Head of caudate nucleus (tissue), 42 donors: ENCODE results near the gene ARFGAP3.

ENCODE experiments used
- DNase-seq, 42 donors: peaks; one replicate each; pipeline versions ENCODE4 v3.0.0 to v3.0.0-alpha.2; 2020 to 2021; ENCODE audit warnings: mixed read lengths in 7 of 42
- intact Hi-C: fragments of 100-400 bp; cut with DNase I; formaldehyde crosslinking; loops from one replicate; pipeline ENCODE4 v1.15.0; 2022

ARFGAP3 gene

DNA sequence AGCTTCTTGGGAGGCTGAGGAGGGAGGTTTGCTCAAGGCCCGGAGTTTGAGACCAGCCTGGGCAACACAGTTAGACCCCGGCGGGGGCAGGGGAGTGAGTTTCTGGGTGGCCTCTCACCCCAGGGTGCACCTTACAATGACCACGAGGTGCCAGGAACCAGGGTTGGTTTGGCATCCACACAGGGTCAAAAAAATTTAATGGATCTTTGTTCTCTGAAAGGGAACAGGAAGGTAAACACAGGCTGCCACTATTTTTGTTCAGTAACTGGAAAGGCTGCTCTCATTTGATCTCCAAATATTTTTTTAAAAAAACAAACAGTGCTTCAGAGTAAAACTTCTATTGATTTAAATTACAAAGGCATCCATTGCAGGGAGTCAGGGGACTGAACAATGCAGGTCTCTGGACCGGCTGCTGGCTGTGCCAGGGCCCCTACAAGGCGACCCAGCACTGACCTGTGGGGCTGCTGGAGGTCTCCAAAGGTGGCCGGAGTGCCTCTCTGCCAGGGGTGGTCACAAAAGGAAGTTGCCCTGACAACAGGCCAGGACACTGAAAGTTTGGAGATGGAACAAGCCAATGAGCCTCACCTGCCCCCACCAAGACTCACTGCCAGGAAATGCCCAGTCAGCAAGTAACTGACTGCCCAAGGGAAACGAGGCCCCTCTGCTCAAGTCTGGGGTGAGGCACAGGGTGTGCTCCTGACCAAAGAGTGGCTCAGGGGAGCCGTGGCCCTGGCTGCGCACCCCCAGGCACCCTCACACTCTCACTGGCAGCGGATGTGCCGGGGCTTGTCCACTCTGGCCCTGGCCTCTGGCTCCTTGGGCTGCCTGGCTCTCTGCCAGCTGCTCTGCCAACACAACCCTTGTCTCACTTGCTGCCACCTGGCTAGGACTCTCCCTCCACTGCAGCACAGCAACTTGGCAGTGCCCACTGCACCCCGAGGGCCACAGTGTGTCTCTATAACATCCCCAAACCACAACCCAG, 51.8 kb downstream of the ARFGAP3 start:
- intact Hi-C loops = no loop called here
- peak in 31 of 42 donors; percentile 13 to 68 (median 41) for DNase-seq

DNA sequence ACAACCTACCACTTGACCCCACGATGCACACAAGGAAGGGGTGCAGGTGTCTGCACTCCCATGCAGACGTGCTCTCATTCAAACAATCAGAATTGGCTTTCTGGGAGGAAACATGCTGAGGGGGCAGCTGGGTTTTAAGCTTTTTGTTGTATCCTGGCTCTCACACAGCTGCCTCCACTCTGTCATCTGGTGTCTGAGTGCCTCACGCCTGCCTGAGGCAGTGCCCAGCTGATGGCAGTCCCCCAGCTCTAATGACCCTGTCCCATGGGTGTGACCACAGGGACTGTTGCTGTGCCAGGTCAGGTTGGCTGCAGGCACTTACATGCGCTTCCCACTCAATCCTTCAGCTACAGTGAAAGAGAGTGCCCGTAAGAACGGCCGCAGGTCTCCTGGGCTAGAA, 53.7 kb downstream of the ARFGAP3 start:
- peak in 2 of 42 donors; percentile 25 to 31 for DNase-seq
- intact Hi-C loops = no loop called here

DNA sequence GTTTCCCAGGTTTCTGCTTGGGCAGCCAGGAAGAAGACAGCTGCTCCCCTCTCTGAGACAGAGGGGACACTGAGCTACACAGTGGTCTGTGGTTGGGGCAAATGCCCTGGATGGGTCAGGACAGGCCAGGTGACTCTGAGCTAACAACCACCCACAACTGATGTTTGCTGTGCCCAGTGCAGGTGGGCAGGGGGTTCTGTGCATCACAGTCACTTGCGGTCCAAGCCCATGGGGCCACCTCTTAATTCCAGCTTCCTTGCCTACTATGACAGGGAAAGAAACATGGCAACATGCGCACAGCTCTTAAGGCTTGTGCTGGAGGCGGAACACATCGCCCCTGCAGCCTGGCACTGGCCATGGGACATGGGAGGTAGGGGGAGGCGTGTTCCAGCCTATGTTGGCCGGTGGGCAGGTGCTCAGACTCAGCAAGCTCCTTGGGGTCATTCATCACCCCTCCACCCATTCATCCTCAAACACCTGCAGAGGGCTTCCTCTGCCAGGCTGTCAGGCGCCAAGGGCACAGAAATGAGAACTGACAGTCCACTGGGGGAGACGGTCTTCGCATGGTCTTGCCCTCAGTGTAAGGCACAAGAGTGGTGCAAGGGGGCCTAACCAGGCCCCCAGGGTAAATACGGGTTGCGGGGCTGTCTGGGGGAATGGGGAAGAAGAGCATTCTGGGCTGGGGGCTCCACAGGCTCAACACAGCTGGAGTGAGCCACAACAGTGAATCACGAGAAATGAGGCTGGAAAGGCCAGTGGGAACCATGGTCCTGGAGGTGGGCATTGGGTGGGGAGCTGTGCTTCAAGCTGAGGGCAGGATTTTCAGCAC, 55.6 kb downstream of the ARFGAP3 start:
- intact Hi-C loops = no loop called here
- peak in 1 of 42 donors; percentile 2 for DNase-seq

DNA sequence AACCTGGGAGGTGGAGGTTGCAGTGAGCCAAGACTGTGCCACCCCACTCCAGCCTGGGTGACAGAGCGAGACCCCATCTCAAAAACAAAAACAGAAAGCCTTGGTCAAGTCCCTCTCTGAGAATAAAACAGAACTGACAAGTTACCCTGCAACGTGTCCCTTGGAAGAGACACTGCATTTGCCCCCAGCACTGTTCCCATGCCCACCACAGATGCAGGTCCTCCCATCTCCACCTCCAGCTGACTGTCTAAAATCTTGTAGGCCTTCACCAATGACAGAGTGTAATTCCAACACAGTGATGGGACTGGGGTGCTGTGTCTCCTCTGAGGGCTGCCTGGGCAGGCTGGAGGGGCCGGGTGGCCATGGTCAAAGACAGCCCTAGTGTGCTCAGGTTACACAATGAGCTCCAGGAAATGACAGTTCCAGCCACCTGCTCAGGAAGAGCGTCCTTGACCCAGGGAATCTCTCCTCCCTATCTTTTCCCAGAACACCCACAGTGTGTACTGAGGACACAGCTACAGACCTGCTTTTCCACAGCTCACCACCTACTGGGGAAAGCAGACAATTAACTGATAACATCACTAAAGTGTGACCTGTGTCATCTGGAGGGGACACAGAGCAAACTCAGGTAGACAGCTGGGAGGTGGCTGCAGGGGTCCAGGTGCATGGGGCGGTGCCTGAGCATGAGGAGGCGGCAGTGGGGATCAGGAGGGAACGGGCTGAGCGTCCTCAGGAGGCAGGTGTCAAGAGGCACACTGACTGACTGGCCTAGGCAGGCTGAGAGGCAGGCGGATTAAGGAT, 56.4 kb downstream of the ARFGAP3 start:
- intact Hi-C loops = no loop called here

DNA sequence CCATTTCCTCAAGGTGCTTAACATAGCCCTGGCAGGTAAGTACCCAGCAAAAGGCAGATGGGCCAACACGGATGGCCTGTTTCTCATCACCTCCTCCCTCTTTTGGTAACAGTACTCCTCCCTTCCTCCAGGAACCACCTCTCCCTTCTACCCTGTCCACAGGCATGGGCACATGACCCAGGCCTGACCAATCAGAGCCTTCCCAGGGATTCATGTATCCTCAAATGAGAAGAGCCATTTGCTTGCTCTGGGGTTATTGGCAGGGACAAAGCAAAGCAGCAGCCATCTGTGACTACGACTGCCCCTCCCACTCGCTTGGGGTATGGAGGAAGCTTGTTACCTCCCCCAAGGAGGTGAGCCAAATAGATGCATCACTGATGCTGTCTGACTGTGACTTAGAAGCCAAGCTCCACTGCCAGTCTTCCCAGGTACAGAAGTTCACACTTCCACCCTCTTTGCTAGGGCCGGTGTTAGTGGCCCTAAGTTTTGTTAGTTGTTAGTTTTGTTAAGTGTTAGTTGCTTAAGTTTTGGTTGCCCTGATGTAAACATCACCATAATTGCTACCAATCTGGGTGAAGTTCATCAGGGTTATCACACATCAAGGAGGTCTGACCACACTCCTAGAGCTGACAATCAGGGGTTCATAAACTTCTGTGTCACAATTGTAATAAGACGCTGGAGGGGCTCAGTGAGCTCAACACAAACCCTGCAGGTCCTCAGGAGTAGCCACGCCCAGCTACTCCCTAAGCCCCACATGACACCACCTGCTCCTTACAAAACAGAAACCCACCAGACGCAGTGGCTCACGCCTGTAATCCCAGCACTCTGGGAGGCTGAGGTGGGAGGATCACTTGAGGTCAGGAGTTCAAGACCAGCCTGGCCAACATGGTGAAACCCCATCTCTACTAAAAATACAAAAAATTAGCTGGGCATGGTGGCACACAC, 57.3 kb downstream of the ARFGAP3 start:
- DNase-seq = peak in 2 of 42 donors; percentile 10 to 18
- intact Hi-C loops = no loop called here

More for the DNA sequence above, 56.4 kb downstream of the ARFGAP3 start:
- peak in 1 of 42 donors; percentile 8 for DNase-seq

DNA sequence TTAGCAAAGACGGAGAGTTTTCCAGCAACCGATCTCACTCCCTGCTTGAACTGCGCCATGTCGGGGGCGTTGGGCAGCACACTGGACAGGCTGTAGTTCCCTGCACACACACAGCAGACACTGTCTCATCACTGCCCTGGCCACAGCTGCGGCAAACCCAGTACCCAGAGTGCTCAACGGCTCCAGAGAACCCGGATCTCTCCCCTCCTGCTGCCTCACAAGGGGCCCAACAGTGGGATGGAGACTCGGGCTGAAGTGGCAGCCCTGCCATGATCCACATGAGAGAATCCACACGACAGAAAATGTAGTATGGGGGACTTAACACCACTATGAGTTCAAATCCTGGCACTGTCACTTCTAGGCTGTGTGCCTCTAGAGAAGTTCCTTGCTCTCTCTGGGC, 58.0 kb downstream of the ARFGAP3 start:
- DNase-seq = peak in 1 of 42 donors; percentile 18
- intact Hi-C loops = no loop called here

DNA sequence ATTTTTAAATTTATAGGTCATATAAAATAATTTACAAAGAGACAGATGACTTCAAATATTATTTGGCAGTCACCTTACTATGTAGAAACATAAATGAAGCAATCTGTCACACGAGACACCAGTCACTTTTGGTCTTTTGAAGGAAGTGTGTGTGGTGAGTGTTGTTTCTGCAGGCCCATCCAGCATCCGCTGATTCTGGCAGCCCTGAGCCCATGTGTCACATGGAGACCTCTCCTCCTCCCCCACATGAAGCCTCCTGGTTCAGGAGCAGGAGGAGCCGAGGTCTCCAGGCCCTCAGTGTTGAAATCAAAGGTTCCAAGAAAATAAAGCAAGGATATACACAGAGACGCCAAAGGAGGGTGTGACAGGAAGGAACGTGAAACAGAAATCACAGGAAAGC, 60.1 kb downstream of the ARFGAP3 start:
- intact Hi-C loops = no loop called here
- DNase-seq = peak in 3 of 42 donors; percentile 2 to 22 (median 21)

DNA sequence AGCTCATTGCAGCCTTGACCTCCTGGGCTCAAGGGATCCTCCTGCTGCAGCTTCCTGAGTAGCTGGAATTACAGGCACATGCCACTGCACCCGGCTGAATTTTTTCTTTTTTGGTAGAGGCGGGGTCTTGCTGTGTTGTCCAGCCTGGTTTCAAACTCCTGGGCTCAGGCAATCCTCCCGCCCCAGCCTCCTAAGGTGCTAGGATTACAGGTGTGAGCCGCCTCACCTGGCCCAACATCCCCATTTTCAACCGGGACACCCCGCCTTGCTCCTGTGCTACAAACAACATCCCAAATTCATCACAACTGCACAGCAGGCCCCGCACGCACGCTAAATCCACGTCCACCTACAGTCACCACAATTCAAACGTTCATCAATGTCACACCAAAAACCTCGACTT, 61.0 kb downstream of the ARFGAP3 start:
- intact Hi-C loops = no loop called here
- peak in 4 of 42 donors; percentile 6 to 26 (median 16) for DNase-seq

DNA sequence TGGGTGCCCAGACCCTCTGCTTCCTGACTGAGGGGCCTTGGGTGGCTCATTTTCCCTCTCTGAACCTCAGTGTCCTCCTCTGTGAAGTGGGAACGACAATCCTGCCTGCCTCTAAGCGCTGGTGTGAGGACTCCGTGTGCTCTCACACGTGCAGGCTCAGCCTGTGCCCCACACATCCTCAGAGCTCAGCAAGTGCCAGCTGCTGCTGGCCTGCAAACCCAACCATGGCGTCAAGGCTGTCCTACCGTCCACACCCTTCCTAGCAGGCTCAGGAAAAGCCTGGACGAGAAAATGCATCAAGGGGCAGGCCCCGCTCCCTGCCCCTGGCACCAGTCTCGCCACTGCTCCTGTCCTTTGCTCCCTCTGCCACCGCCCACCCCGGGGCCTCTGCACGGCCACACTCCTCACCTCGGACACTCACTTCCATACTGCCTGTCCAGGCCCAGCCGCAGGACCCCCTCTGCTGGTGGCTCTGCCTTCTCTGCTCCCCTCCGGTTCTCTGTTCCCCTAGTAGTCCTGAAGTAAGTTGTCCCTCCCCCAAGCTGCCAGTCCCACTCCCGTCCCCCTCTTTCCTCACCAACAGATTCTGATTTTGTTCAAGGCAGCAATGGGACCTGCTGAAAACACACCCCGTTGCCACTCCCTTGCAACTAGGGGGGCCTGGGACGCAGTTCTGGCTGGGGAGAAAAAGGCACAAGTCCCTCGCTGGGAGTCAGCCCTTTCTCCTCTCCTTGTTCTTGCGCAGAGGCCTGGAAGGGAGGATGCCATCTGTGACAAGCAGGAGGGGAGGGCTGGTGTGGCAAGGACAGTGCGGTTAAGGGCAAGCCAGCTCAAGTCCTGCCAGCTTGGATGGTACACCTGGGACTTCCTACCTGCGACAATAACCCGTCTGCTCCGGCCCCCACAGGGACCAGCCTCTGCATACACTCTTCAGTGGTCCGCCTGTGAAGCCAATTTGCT, 62.2 kb downstream of the ARFGAP3 start:
- peak in 3 of 42 donors; percentile 7 to 30 (median 27) for DNase-seq
- intact Hi-C loops = no loop called here

DNA sequence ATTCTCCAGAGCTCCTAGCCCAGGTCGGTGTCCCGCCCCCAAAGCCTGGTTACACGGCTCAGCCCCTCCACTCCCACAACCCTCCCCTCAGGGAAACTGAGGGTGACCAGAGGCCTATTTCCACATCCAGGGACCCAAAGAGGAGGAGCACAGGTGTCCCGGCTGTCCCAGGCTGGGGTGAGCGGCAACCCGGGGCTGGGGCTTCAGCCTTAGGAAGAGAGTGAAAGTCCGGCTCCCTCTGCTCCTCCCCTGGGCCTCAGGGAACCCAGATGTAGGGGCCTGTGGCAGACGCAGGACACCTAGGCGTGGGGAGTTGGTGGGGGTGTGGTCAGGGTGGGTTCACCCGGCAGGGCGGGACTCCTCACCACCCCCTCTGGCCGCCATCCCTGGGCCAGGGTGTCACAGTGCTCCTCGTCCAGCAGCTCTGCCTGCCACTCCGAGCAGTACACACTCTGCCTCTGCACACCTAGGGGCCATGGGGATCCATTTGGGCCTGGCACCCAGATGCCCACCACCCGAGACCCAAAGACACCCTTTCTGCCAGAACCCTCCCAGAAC, 63.1 kb downstream of the ARFGAP3 start:
- peak in 2 of 42 donors; percentile 9 to 10 for DNase-seq
- intact Hi-C loops = no loop called here

DNA sequence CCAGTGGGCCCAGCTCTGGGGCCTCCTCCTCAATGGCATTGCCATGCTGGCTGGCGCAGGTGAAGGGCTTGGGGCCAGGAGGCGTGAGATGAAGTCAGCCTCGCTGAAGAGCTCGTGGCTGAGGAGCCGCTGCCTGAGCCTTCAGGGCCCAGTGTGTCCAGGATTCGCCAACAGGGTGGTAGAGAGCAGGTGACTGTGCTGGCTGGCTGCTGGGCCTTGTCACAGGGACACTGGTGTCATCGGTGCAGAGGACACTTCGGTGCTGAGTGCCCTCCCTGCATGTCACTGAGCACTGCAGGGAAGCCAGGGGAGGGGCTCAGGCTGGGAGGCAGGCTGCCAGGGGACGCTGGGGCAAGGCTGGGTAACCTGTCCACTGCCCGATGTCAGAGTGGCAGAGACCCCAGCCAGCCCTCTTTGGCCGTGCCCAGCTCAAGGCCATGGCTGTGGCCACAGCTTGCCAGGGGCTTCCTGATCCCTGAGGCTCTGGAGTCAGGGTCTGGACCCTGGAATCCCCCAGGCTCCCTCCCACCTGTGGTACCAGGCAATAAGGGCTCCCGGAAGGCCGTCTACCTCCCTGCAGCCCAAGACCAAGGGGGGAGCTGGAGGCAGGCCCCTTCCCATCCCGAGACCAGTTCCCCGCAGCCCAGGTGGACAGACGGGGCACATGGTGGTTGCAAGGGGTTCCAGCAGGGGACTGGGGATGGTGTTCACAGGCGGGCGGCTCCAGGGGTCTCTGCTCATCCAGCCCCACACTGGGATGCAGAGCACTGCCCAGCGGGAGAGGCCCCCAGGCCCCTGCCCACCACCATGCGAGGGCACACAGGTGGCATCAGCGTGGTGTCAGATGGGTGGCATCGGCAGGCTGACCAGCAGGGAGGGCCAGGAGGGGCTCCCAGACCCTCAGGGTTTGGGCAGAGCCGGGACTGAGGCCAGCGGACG, 63.9 kb downstream of the ARFGAP3 start:
- peak in 3 of 42 donors; percentile 5 to 30 (median 22) for DNase-seq
- intact Hi-C loops = no loop called here

DNA sequence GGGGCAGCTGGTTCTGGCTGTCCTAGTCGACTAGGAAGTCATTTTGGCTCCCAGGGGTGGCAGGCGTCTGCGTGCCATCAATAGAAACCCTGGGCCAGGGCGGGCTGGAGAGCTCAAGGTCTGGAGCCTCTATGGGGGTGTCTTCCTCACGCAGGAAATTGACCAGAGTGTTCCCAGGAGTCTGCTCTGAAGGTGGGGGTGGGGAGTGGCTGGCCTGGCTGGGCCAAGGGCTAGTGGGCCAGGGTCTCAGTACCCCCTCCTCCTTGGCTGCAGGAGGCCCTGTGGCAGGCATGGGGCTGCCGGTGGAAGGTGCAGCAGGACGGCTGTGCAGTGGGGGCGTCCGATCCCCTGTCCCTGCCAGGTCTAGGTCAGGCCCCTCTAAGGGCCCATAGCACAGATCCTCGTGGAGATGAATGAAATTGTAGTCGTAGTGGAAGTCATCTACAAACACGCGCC, 64.6 kb downstream of the ARFGAP3 start:
- DNase-seq = no peak

DNA sequence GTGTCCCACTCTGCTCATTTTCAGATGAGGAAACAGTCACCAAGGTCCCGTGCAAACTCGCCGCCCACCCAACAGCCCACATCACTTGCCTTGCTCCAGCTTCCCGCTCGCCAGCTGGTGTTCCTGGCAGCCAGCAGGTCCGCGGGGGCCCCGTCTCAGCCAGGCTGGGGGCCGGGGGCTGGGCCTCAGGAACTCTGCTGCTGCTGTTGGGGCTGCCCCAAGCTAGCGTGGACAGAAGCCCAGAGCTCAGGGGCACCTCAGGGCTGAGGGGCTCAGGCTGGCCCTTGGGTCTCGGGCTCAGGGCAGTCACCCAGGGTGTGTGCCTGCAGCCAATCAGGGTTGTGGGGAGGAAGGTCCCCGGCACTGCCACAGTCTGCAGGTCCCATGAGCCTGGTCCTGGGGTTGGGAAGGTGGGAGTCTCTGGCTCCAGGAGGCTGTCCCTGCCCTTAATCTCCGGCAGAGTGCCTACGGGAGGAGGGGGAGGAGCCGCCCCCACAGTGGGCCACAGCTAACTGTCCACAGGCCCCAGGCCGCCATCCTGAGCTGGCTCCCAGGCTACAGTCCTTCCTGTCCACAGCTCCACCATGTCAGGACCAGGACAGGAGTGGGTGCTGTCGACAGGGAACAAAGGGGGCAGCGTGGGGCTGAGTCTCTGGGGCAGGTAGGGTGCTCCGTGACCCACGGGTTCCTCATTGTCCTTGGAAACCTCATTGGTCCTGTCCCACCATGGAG, 65.2 kb downstream of the ARFGAP3 start:
- DNase-seq = no peak
- intact Hi-C loops = no loop called here

More for the DNA sequence above, 64.6 kb downstream of the ARFGAP3 start:
- intact Hi-C loops = no loop called here

DNA sequence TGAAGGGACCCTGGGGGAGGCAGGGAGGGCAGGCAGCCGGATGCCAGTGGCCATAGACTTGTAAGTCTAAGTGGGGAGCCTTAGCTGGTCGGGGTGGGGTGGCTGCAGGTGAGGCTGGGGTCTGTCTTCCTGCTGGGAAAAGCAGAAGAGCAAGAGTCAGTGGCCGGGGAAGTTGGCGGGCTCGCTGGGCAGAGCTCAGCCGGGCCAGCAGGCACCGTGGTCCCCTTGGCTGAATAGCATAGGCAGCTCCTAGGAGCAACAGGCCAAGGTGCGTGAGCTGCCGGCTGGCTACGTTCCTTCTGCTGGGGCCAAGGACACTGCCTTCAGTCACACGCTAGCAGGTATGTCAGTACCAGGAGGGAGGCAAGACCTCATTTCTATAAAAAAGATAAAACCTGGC, 68.6 kb downstream of the ARFGAP3 start:
- no peak for DNase-seq
- intact Hi-C loops = no loop called here

DNA sequence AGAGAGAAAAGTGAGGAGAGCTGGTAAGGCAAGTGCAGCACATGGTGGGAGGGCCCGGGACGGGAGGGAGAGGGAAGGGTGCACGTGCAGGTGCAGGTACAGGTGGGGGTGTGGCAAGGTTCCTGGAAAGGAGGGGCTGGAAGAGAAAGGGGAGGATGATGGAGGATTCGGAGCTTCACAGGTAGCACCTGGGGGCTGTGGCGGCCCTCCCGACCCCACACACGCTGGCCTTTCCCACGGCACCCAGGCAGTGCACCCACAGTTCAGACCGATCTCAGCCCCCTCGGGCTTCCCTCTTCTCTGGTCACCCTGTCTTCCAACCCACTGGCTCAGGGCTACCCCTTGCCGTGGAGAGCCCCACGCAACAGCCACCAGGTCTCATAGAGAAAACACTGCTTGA, 69.1 kb downstream of the ARFGAP3 start:
- no peak for DNase-seq
- intact Hi-C loops = no loop called here
